SKM-1 treated with dmso at 0.1 percent for 144 hours (cell line): Measurements from ENCODE around the gene FBXO28.

Experiments used
- DNase-seq: peaks from one replicate; lab custom pipeline; 2025; ENCODE audit not compliant: unreplicated experiment; lab: John Stamatoyannopoulos, UW

FBXO28 gene

GRCh38 chr1:224149709-224150108 lies 35.8 kb downstream of the FBXO28 start:
- no peak for DNase-seq

- DNase-seq: no peak
Observed at GRCh38 chr1:224151117-224151516, 37.2 kb downstream of the FBXO28 start.

- no peak for DNase-seq
Observed at GRCh38 chr1:224157316-224157715, 43.4 kb downstream of the FBXO28 start.

DNA sequence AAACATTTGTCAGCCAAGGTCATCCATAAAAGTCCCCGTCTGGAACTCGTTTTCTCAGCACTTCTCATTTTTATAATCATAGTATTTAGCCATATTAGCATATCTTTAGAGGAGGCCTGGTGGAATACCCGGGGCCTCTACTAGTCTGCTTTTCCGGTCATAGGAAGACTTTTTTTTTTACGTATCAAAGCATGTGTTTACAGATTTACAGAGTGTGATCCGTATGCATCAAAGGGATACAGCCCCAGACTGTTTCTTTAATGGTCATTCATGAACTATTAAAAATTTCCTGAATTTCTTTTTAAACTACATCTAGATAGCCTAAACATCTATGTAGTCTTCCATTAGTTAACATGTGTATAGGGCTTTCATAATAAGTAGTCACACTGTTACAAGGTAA lies 45.6 kb downstream of the FBXO28 start:
- no peak for DNase-seq

DNA sequence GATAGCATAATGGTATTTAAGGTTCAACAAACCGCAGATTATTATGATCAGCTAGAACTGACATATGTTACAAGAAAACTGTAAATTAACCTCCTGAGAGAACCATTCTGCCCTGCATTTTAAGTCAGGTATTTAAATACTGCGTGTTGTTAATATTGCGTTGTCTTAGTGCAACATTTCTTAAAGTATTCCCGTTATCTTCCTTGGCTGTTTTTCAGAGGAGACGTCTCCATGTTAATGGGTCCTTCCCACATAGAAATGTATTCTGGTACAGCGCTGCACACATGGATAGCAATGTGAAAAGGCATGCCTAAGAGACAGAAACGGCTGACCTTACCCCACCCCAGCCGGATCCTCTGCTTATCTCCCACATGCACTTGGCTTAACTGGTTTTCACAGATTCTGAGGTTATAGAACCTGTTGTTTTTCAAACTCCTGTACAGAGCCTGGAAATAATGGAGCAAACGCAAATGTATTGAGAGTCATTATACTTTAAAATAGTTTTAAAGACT lies 46.3 kb downstream of the FBXO28 start:
- DNase-seq: no peak

DNA sequence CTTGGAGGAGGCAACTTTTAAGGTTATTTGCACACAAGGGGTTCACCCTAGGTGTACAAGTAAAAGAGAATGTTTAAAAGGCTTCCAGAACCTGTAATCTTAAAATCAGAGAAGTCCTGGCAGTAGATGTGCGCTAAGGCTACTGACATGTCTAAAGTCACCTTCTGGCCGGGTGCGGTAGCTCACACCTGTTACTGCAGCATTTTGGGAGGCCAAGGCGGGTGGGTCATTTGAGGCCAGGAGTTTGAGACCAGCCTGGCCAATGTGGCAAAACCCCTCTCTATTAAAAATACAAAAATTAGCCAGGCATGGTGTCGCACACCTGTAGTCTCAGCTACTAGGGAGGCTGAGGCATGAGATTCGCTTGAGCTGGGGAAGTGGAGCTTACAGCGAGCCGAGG lies 48.9 kb downstream of the FBXO28 start:
- DNase-seq: no peak

DNA sequence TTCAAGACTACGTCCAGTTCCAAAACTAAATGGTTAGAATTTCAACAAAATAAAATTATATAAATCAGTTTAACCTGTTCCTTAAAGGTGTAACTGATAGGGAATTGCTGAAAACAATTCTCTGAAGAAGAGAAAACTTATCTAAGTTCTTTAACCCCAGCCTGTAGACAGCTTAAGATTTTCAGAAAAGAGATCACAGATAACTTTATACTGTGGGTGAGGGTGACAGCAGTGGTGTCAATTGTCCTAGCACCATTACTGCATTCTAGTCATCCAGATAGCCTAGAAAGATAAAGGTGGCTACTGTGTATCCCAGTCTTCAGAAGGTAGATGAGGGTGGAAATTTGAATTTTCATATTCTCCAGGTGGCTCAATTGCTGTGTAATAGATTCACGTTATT lies 49.4 kb downstream of the FBXO28 start:
- DNase-seq: no peak

DNA sequence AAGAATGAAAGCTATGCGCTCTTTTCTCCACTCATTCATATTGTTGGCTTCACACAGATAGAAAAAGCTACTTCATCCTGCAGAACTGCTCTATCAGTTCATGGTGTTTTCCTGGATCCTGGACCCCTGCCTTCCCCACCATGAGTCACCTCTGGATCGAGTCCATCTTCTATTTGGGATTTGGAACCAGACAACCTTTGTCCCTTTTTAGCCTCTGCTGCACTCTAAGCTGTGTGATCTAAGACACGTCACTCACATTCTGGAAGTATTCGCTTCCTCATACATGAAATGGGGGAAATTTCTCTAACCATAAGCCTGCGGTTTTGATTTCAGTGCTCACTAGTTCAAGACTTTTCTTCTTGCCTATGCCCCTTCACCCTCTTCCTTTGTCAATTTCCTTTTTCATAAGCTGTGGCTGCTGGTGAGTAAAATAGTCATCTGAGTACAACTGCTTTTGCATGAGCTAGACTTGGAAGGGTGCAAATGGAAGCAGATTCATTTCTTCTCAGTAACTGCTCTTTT lies 55.0 kb downstream of the FBXO28 start:
- peak; percentile 99 for DNase-seq

DNA sequence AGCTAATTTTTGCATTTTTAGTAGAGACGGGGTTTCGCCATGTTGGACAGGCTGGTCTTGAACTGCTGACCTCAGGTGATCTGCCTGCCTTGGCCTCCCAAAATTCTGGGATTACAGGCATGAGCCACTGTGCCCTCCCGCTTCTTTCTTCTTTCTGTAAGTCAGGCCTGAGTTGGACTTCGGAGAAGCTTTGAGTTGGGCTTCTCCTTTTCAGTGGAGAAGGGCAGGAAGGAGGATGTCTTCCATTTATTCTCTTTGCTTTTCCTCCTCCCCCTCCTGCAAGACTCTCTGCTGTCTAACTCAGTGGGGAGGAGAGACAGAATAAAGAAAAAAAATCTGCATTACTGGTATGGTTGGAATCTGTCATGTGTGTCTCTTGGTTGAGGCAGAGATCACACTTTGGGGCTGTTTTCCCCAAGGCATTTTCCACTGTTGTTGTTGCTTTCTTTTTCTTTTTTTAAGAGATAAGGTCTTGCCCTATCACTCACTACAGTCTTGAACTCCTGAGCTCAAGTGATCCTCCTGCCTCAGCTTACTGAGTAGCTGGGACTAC lies 55.9 kb downstream of the FBXO28 start:
- DNase-seq: no peak

GRCh38 chr1:224170343-224170742 lies 56.4 kb downstream of the FBXO28 start:
- DNase-seq: no peak

- DNase-seq: peak; percentile 56
Observed at GRCh38 chr1:224170748-224171478, 57.0 kb downstream of the FBXO28 start.

DNA sequence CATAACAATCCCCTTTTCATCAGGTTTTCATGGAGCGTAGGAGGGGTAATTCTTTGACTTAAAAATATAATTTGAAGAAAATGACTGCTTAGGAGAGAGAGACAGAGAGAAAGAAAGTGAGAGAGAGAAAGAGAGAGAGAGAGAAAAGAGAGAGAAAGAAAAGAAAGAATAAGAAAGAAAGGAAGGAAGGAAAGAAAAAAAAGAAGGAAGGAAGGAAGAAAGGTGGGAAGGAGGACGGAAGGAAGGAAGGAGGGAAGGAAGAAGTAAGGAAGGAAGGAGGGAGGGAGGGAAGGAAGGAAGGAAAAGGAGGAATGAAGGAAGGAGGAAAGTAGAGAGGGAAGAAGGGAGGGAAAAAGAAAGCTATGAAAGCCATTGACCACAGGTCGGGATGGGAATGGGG lies 58.3 kb downstream of the FBXO28 start:
- DNase-seq: no peak

GRCh38 chr1:224173523-224173922 lies 59.6 kb downstream of the FBXO28 start:
- no peak for DNase-seq

DNA sequence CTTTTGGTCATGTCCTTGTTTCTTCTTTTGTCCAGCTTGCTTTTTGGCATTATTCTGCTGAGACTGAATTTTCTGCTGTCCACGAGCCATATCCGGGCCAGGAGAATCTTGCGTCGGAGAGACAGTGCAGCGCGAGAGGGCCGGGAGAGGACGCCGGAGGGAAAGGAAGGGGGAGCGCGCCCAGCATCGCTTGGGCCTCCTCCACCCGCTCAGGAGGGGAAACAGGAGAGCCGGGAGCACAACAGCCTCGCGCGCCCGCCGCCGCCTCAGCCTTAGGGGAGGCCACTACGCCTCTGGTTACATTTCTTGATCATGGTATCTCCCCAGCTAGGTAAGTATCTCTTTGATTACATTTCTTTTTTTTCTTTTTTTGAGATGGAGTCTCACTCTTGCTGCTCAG lies 61.7 kb downstream of the FBXO28 start:
- no peak for DNase-seq

DNA sequence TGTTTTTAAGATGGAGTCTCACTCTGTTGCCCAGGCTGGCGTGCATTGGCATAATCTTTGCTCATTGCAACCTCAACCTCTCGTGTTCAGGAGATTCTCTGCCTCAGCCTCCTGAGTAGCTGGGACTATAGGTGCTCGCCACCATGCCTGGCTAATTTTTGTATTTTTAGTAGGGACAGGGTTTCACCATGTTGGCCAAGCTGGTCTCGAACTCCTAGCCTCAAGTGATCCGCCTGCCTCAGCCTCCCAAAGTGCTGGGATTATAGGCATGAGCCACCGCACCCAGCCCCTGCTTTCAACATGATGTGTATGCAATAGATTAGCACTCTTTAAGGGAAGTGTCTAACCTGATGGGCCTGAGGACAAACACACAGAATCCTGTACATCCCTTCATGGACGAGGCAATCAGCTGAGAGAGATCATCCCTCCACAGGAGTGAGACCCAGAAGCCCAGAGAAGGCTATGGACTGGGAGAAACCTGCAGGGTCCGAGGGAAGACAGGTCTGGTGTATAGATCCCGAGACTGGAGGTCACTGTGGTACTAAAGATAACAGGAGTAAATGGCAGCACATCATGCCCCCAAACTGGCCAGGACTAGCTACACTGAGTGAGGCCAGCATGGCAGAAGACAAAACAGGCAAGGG lies 63.6 kb downstream of the FBXO28 start:
- DNase-seq: no peak

DNA sequence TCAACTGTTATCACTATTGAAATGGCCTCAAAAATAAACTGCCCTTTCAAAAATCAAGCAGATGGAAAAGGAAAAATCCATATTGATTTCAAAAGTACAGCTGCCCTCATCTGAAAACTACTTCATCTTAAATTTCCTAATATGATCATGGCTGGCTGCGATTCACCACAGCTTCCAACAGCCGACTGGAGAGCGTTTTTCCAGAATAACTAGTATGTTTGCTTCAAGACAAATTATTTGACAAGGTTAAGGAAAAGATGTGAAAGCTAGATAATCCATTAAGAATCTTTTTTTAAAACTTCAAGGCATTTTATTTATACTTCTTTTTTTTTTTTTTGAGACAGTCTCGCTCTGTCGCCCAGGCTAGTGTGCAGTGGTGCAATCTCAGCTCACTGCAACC lies 65.0 kb downstream of the FBXO28 start:
- DNase-seq: no peak

GRCh38 chr1:224180783-224181452 lies 67.0 kb downstream of the FBXO28 start:
- DNase-seq: no peak

DNA sequence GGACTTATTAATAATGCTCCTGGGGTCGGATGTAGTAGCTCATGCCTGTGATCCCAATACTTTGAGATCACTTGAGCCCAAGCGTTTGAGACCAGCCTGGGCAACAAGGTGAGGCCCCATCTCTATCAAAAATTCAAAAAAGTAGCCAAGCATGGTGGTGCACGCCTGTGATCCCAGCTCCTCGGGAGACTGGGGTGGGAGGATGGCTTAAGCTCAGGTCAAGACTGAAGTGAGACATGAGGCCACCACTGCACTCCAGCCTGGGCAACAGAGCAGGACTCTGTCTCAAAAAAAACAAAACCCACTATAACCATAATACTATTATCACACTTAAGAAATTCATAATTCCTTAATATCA lies 67.5 kb downstream of the FBXO28 start:
- DNase-seq: no peak

DNA sequence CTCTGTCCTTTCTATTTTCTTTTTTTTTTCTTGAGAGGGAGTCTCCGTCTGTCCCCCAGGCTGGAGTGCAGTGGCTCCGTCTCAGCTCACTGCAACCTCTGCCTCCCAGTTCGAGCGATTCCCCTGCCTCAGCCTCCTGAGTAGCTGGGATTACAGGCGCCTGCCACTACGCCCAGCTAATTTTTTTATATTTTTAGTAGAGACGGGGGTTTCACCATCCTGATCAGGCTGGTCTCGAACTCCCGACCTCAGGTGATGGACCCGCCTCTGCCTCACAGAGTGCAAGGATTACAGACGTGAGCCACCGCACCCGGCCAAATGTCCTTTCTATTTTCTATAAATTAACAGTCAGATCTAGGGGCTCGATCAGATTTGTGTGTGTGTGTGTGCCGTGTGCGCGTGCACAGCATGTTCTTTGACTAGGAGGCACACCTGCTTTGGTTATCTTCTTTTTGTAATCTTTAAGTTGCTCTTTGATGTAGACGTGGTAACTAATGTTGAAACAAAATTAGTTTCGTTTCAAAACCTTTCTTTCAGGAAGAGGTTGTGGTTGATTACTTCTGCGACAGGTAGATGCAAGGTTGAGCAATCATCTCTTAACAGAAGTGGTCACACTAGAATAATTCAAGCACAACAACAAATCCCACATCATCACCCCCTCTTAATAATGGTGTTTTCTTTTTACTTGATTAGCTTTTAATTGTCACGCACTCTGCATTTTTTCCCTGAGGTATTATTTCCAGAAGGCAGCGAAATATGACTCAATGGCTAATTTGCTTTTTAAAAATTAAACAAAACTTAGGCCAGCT lies 68.3 kb downstream of the FBXO28 start:
- peak; percentile 41 for DNase-seq

DNA sequence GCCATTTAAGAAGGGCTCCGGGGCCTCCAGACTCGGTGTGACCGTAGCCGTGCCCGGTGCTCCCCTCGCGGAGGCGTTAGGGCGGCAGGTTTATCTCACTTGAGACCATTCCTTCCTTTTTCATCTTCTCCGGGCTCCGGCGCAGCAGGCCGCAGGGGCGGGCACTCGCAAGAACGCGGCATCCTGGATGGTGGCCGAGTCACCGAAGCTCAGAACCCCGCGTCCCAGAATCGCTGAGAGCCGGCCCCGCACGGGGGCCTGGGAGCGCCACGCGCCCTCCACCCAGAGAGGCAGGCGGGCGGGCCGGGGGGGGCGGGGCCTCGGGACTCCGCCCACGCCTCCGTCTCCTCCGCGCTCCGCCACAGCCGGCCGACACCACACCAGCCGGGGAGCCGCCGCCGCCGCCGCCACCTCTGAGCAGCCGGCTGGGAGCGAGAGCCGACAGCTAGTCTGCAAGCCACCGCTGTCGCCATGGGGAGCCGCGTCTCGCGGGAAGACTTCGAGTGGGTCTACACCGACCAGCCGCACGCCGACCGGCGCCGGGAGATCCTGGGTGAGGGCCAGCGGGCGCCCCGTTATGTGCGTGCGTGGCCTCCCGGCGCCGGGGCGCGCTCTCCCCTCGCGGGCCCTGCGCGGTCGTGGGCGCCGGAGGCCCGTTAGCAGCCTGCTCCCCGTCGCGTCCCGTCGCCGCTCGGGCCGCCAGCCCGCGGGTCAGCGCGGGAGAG lies 69.1 kb downstream of the FBXO28 start, which contains the start of gene DEGS1:
Gene DEGS1 (plus strand): TSS at position 375 of the 725 bp plus-strand sequence. CDS start 97 bp downstream, at position 472.
- DNase-seq: peak; percentile 84
